Posterior vena cava (tissue), 2 donors: ENCODE measurements around the gene VPS26B. TPM values are rescaled to one million over a fixed set of nuclear protein-coding genes. Genes with fewer than 3 reads are reported as not detected.
"Not testable (repeated sequence)": the region's sequence is repeated elsewhere in the genome, so short reads cannot be mapped to it uniquely, and the experiment has no call there.

Experiments used
- DNase-seq: peaks from one replicate; pipeline ENCODE4 v3.0.0-alpha.2; 2020; ENCODE audit warnings: low spot score
- intact Hi-C, 2 donors: fragments of 100-400 bp; cut with DNase I; formaldehyde crosslinking; loops; one replicate each; pipeline versions ENCODE4 v1.14.1 to v1.14.2; 2022 to 2023
- total RNA-seq, 2 donors: library from RNA; stranded (reverse); fragmentation: NEBNext Ultra II Directional; extraction: Animal tissue kit (Norgen Biotek cat#: 25700); gene quantifications; one replicate each; pipeline ENCODE4 v1.2.1, GENCODE V29; 2021
- donor health status: DM: yes; HTN: yes; CAD: no.
- donor health status: DM: yes; HTN: yes; CAD: no.

The VPS26B gene
- total RNA-seq, 2 donors from 2014 or later, result 30.7 to 34.1 TPM

DNA sequence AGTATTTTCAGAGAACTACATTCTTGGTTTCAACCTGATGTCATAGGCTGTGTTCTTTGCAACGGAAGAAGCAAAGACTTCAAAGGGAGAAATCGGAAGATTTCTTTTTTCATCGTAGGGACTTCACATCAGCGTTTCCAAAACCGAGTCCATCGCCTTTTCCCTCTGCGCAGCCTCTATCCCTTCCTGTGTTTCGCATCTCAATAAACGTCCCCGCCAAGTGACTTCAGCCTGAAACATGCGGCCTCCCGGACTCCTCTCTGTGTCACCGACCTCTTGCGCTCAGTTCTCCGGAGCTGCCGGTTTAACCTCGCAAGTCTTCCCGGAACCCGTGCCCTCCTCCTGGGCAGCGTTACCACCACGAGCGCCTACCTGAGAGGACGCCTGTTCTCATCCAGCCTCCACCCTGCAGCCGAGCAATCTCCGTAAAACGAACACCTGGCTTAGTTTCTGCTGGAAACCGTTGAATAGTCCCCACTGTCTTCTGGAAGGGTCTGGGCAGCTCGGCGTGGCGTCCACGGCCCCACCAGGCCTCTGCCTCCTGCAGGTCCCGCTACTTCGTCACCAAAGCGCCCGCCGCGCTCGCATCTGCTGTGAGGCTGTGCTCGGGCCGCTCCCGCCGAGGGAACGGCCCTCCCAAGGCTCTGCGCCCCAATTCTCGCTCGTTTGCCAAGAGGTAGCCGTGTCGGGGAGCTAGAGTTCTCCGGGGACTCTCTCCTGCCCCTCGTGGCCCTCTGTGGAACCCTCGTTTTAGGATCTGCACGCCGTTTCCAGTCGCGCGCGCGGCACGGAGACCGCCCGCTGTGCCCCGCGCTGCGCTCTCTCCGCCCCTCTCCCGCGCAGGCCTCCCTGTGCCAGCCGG is 51.3 kb downstream of the VPS26B start, which contains the start of gene GLB1L3:
Gene GLB1L3, plus strand, starts transcription at position 846 of the 862 bp plus-strand sequence. CDS start 362 bp downstream, outside the sequence.
- no peak for DNase-seq
- intact Hi-C loops, result no loop called here

GRCh38 chr11:134276396-134277182 is 52.1 kb downstream of the VPS26B start:
- no peak for DNase-seq
- intact Hi-C loops, result no loop called here

GRCh38 chr11:134277183-134278001 is 52.9 kb downstream of the VPS26B start:
- intact Hi-C loops, result no loop called here
- no peak for DNase-seq

DNA sequence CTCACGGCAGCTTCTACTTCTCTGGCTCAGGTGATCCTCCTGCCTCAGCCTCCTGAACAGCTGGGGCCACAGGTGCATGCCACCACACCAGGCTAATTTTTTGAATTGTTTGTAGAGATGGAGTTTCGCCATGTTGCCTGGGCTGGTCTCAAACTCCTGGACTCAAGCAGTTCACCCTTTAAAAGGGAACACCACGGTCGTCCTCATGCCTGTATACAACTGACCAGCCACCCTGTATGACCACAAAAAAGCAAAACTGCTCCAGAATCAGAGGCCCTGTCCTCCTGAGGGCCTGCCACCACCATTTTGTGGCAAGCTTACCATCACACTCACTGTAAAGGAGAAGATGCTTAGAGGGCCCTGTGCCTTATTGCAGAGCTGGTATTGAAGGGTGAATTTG is 53.9 kb downstream of the VPS26B start:
- intact Hi-C loops, result no loop called here
- no peak for DNase-seq

- intact Hi-C loops, DNase-seq: not testable (repeated sequence)
Measured at GRCh38 chr11:134281635-134282034, 57.2 kb downstream of the VPS26B start.

DNA sequence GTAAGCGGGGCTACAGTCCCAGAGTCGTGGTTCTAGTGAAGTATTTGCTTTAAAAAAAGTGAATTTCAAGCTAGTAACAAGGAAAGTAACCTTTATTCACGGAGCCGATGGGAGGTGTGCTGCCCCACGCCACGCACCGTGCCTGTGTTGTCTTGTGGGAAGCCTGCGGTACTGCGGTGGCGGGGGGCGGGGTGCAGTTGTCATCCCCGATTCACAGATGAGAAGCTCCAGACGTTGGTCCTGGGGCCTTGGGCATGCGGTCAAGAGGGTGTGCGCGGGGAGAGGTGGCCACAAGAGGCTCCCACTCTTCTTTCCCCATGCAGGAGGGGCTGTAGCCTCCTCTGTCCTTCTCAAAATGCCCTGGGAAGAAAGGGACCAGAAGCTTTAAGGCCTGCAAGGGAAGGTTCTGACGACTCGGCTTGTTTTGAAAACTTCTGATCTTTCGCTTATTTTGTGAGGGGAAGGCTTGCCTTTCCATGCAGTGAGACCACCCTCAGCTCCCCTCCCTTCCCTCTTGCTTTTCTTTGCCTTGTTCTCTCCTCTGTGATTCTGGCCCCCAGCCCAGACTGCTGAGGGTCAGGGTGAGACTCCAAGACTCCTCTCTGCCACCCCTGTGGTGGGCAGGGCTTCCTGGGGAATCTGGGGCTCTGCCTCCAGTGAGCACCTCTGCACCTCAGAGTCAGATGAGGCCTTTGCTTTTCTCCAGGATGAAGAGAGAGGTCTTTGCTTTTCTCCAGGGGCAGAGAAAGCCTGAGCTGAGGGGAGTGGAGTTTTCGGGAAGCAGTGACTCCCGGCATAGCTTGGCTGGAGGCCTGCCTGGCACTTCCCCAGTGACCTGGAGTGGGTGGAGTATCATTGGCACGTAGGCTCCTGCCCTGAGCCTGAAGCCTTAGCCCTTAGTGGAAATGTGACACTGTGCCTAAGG is 57.9 kb downstream of the VPS26B start:
- intact Hi-C loops, result no loop called here

DNA sequence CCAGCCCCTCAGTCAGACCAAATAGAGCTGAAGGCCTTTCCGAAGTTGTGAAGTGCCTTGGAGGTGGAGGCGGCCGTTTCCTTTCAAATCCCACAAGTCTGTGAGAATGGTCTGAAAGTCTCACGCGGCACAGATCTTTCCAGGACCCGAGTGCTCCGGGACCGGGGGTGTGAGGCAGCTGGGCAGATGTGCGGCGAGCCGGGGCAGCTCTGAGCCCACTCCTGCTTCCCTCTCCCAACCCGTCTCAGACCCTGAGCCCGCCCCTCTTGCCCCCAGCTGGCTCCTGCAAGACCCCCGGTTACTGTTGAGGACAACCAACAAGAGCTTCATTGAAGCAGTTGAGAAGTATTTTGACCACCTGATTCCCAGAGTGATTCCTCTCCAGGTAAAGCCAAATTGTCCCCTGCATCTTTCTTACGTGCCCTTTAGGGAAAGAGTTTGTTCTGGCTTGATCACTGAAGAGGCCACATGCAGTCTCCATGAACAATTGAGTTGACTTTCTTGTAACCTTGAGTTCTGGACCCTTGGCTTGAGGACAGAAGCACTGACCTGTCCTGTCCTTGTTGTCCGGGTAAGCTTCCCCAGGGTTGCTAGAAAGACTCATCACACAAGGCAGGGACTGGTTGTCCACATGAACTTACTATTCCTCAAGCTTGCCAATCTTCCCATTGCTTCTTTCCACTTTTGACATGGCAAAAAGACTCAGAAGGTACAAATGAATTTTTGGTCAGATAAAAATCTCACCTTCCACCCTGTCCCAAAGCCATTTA is 59.2 kb downstream of the VPS26B start:
- DNase-seq, result no peak
- intact Hi-C loops, result no loop called here

More for the DNA sequence above, 57.9 kb downstream of the VPS26B start:
- no peak for DNase-seq

DNA sequence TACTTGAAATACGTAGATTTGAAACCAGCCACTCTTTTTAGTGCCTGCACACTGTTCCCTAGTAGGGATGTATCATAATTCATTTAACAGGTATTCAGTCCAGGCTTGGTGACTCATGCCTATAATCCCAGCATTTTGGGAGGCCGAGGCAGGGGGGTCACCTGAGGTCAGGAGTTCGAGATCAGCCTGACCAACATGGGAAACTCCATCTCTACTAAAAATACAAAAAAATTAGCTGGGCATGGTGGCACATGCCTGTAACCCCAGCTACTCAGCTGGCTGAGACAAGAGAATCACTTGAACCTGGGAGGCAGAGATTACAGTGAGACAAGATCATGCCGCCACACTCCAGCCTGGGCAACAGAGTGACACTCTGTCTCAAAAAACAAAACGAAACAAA is 59.9 kb downstream of the VPS26B start:
- intact Hi-C loops, DNase-seq: not testable (repeated sequence)

- no peak for DNase-seq
- intact Hi-C loops, result no loop called here
Measured at GRCh38 chr11:134287561-134287960, 63.1 kb downstream of the VPS26B start.

- no peak for DNase-seq
- intact Hi-C loops, result no loop called here
Measured at GRCh38 chr11:134288486-134288885, 64.0 kb downstream of the VPS26B start.

DNA sequence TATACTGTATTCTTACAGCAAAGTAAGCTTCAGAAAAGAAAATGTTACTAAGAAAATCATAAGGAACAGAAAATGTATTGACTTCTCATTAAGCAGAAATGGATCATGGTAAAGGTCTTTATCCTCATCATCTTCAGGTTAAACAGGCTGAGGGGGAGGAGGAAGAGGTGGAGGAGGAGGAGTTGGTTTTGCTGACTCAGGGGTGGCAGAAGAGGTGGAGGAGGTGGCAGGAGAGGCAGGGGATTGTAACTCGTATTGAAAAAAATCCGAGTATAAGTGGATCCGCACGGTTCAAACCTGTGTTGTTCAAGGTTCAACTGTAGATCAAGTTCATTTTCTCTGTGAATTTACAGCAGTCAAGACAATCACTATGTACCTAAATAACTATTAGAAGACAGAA is 64.7 kb downstream of the VPS26B start:
- no peak for DNase-seq
- intact Hi-C loops, result no loop called here

DNA sequence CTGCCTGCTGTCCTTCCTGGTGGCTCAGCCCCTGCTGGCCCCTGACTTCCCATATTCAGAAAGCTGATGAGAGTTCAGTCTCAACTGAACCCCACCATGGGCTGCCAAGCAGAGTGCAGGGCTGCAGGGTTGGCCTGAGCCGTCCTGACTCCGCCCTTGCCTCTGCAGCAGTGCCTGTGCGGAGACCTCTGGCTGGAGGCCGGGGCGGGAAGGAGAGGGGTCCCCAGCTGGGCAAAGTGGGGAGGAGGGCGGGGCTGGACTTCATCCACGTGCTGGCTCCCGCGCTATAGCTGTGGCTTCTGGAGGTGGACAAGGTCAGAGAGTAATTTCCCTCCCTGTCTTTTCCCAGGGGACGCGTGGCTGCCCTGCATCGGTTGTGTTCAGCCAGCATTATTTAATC is 65.3 kb downstream of the VPS26B start:
- intact Hi-C loops, result no loop called here
- no peak for DNase-seq

- intact Hi-C loops, result no loop called here
- DNase-seq, result no peak
Measured at GRCh38 chr11:134290646-134291045, 66.2 kb downstream of the VPS26B start.

GRCh38 chr11:134291196-134291595 is 66.7 kb downstream of the VPS26B start:
- DNase-seq, result no peak
- intact Hi-C loops, result no loop called here

- no peak for DNase-seq
- intact Hi-C loops, result no loop called here
Measured at GRCh38 chr11:134292661-134293060, 68.2 kb downstream of the VPS26B start.

- intact Hi-C loops, result no loop called here
- no peak for DNase-seq
Measured at GRCh38 chr11:134293119-134294113, 68.9 kb downstream of the VPS26B start.

- no peak for DNase-seq
- intact Hi-C loops, result no loop called here
Measured at GRCh38 chr11:134294664-134295063, 70.2 kb downstream of the VPS26B start.
